ENCODE results near the gene PTER. TPM values are rescaled to one million over a fixed set of nuclear protein-coding genes. Genes with fewer than 3 reads are reported as not detected.

PTER gene, protein sequence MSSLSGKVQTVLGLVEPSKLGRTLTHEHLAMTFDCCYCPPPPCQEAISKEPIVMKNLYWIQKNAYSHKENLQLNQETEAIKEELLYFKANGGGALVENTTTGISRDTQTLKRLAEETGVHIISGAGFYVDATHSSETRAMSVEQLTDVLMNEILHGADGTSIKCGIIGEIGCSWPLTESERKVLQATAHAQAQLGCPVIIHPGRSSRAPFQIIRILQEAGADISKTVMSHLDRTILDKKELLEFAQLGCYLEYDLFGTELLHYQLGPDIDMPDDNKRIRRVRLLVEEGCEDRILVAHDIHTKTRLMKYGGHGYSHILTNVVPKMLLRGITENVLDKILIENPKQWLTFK
- total RNA-seq: 14.0 TPM

DNA sequence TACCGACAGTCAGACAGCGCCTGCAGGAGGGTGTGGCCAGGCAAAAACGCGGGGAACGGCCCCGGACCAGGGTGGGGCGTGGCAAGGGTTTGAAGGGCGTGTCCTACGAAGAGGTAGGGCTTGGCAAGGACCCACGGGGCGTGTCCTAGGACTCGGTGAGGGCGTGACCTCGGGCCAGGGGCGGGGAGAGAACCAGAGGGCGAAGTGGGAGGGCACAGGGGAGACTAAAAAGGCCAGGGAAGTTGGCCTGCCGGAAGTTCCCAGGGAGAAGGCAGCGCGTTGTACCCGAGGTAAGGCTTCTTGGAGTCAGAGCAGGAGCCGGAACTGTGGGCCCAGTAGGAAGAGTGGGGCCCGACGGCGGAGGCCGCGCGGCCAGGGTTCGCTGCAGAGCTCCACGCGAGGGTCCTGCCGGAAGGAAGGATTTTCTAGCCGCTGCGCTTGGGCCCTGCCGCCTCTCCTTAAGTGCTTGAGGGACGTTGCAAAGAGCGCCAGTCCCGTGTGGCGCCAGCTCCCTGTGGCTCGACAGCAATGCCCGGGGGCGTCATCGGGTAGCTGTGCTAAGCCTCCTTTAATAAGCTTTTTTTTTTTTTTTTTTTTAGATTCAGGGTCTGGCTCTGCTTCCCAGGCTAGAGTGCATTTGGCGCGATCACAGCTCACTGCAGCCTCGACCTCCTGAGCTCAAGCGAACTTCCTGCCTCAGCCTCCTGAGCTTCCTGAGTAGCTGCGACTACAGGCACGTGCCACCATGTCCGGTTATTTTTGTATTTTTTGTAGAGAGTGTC is at the start of gene PTER:
PTER (plus strand) TSS at position 253 of the 782 bp plus-strand sequence. CDS start 47,375 bp downstream, outside the sequence.
- DNase-seq (ENCODE audit: low spot score) (peak; percentile 99), ATAC-seq (peak; percentile 100)
- intact Hi-C loops (cut with DNase I): no loop called here

DNA sequence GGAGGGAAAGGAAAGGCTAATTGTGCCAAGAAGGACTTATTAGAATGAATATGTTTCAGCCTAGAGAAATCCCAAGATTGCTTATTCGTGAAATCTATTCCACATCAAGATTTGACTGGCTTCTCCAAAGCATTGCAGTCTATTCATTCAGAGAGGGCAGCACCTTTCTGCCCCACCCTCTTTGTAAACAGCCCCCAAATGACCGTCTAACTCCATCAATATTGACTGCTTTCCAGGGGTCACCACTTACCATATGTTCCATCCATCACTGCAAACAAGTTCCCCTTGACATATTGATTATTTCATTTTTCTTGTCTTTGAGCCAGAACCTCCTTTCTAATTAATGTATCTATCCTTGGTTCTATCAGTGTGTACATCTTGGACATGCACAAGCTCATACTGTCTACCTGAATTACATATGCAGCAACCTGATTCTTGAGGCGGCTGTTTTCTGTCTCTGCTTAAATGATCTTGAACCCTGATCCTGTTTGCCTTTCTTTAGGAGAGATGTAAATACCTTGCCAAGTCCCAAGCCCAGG is 44.2 kb upstream of the PTER start:
- no peak for DNase-seq (ENCODE audit: low spot score)
- intact Hi-C loops (cut with DNase I): no loop called here
- no peak for ATAC-seq

DNA sequence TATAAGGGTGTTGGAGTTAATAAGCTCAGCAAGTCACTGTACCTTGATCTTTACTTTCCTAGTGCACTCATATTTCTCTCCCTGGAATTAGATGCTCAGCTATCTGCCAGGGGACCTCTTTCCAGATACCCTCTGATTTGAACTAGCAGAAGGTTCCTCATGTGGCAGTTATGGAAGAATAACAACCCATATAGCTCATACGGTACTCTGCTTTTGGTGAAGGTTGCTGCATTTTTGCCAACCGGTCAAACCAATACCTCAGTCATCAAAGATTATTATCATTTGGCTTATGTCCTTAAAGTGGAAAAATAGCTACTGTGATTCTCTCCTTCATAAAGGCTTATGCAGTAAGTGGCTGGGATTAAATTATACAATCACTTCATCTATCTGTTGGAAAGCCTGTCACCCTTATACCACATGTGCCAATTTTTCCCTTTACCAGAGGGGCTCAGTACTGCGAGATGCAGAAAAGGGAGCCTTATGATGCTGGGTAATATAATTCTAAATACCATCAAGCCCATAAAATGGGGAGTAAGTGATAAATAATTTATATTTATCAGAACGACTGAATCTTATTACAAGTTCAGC is 43.4 kb upstream of the PTER start:
- DNase-seq (ENCODE audit: low spot score): no peak
- no peak for ATAC-seq
- intact Hi-C loops (cut with DNase I): no loop called here

DNA sequence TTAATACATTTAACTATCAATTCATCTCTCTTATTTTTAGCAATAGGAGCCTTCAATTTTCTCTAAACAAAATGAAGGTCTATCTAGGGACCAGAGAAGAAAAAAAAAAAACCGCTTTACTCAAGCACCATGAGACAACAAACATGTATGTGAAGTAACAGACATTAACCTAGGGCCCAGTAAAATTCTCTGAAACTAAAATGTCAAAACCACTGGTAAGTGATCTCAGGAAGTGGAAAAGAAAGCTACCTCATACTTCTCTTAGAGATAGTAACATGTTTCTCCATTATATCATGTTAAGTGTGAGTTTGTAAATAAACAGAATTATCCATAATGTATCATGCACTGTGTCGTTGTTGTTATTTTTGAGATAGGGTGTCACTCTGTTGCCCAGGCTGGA is 35.4 kb upstream of the PTER start:
- DNase-seq (ENCODE audit: low spot score) (no peak), ATAC-seq (no peak)
- intact Hi-C loops (cut with DNase I): no loop called here

DNA sequence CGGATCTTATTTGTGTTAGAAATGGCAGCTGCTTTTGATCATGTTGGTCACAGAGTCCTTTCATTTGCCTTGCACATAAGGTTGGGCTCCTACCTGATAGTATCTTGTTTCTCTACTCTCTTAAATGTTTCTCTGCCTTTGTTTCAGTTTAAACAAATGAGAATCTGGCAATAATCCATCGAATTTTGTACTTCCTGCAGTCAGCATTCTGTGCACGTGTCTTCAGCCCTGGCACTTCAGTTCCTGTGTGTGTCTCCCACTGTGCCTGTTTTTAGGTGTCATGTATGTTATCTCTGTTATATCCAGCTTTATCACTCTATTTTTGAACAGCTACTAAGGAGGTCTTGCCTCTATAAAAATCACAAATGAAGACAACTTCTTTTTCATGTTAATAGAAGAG is 28.4 kb upstream of the PTER start:
- intact Hi-C loops (cut with DNase I): no loop called here
- ATAC-seq (no peak), DNase-seq (ENCODE audit: low spot score) (no peak)

DNA sequence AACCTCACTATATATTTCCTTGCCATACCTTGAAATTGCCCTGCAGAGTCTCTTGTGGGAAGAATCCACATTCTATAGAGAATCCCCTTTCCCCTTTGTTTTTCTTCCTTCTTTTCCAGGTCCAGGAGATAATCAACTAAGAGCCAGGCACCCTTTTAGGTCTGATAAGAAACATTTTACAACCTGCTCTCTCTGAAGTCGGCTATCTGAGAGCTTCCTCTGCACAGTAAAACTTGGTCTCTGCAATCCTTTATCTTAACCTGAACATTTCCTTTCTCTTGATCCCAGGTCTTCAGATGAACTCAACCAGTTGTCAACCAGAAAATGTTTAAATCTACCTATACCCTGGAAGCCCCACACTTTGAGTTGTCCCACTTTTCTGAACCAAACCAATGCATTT is 19.5 kb upstream of the PTER start:
- ATAC-seq (no peak), DNase-seq (ENCODE audit: low spot score) (no peak)
- intact Hi-C loops (cut with DNase I): no loop called here

DNA sequence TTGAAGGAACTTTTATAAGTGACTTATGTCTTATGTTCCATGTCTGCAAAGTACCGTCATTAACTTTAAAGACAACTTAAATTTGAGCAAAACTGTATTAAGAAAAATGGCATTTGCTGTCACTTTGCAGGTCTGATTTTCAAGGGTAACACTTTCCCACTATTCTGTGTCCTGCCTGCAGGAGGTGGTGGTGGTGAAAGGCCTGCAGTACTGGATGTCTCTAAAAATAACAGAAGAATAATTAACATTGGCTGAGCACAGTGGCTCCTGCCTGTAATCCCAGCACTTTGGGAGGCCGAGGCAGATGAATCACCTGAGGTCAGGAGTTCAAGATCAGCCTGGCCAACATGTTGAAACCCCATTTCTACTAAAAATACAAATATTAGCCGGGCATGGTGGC is 13.2 kb upstream of the PTER start:
- intact Hi-C loops (cut with DNase I): no loop called here
- ATAC-seq (no peak), DNase-seq (ENCODE audit: low spot score) (no peak)

DNA sequence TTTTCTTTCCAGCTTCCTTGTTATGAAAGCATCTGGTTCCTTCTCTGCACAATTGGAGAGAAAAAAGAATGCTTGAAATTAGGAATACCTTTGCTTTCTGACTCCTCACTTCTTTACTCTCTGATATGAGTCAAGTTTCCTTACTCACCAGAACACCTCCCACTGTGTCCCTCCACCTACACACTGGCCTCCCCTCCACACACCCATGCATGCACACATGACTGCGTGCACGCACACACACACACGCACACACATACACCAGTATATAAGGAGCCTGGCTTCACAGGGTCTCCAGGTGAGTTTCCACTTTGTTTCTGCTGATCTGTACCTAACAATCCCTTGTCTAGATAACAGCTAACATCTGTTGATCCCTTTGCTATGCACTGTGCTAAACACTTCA is 11.4 kb upstream of the PTER start:
- ATAC-seq (no peak), DNase-seq (ENCODE audit: low spot score) (no peak)
- intact Hi-C loops (cut with DNase I): no loop called here

DNA sequence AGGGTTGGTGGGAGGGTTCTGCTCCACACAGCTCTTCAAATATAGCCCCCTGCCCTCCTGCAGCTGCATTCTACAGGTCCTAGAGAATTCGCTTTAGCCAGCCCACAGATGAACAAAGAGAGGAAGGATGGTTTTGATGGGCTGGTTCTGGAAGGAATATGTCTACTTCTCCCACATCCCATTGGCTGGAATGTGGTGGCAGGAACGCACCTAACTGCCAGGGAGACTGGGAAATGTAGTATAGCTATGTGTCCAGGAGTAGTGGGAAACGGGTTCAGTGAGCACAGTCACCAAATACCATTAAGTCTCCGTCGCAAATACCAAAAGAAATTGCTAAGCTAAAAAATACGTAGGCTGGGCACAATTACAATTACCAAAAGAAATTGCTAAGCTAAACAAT is 7.3 kb upstream of the PTER start:
- DNase-seq (ENCODE audit: low spot score) (no peak), ATAC-seq (no peak)
- intact Hi-C loops (cut with DNase I): no loop called here

DNA sequence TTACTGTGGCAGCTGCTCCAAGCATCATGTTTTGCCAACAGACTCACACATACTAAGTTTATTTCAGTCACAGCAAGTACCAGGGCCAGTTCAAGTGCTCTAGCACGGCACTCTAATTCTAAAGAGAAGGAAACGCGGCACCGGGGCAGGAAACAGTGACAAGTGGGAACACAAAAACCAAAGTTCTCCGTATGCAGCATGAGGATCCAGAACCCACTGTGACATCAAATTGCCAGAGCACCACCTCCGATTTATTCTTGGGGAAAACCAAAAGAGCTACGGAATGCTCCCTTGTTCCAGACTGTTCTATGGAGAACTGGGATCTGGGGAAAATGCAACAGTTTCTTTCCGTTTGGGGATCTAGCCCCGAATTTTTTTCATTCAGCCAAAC is 448 bp upstream of the PTER start:
- DNase-seq (ENCODE audit: low spot score) (no peak), ATAC-seq (peak; percentile 14)
- intact Hi-C loops (cut with DNase I): no loop called here

DNA sequence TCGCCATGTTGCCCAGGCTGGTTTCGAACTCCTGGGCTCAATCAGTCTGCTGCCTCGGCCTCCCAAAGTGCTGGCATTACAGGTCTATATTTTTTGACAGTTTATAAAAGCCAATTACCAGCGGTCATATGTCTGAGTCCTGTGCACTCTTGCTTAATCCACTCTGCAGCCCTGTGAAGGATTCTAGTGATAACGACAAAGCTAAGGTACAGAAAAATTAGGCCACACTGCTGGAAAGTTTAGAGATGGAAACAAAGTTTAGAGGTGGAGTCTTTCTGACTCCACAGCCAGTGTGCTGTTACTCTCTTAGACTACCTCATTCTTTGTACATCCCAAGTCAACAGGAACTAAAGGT is 707 bp downstream of the PTER start:
- intact Hi-C loops (cut with DNase I): no loop called here
- ATAC-seq (no peak), DNase-seq (ENCODE audit: low spot score) (no peak)

DNA sequence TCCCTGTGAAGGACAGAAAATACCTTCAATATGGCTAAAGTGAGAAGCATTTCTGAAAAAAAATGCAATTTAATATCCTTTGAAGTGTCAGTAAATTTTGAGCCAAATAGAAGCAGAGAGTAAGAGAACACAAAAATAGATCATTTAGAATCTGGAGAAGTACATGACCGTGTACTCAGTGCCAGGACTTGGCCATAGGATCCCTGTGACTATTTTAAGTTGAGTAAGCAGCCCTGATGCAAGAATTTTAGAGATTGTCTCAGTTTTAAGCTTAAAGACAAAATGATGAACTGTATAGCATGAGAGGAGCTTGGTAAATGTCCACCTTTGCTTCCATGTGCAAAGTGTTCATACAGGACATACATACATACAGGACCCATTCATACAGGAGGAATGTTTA is 2.5 kb downstream of the PTER start:
- intact Hi-C loops (cut with DNase I): no loop called here
- ATAC-seq (no peak), DNase-seq (ENCODE audit: low spot score) (no peak)

DNA sequence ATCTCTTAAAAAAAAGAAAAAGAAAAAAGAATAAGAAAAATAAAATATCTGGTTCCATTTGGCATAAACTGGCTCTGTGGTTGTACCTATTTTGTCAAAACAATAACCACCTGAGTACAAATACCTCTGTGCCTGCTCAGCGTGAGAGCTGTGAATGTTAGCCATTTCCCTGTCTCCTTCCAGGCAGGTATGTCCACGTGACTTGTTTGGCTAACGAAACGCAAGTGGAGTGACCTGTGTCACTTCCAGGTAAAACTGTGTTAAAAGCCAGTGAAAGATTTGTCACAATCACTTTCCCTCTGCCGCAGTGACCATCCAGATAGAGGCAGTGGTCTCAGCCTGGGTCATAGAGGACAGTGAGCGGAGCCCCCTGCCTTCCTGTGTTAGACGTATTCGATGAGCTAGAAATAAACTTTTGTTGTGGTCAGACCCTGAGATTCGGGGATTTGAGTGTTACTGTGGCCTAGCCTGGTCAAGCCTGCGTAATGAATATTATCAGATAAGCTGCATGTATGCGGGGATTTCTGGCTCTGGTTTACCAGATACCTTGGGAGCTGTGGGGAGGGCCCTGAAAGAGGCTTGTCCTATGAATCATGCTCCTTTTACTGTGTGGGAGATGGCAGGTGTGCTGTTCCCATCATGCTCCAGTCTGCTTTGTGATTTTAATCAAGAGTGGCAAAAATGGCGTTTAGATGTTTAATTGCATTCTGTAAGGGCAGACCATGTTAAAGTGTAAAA is 3.8 kb downstream of the PTER start:
- ATAC-seq: no peak
- DNase-seq (ENCODE audit: low spot score): no peak
- intact Hi-C loops (cut with DNase I): no loop called here

DNA sequence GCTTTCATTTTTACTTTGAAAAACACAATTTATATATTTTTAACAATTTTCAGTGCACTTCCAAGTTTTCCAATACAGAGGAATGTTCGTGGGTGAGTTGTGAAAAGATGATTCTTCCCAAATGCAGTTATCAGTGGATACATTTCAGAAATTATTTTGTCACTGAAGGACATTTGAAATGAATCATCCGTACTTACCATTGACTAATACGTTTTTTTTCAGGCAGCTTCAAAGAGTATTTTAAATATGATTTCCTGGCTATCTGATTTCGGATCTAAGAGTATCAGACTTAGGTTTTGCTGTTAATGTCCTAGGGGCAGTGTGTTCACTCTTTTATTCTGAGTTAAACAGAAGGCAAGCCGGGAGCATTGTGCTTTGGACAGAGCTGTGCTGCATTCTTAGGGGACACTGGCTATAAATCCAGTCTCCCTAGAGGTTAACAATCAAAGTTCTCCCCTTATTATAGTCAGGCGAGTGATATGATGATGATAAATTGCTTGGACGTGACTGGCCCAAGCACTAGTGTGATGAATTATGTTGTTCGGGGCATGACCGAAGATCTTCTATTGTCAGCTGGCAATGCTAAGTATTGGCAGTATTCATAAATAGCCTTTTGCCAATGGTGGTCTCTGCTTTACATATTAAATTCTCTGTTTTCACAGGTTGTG is 4.5 kb downstream of the PTER start:
- no peak for DNase-seq (ENCODE audit: low spot score)
- ATAC-seq: no peak
- intact Hi-C loops (cut with DNase I): no loop called here

DNA sequence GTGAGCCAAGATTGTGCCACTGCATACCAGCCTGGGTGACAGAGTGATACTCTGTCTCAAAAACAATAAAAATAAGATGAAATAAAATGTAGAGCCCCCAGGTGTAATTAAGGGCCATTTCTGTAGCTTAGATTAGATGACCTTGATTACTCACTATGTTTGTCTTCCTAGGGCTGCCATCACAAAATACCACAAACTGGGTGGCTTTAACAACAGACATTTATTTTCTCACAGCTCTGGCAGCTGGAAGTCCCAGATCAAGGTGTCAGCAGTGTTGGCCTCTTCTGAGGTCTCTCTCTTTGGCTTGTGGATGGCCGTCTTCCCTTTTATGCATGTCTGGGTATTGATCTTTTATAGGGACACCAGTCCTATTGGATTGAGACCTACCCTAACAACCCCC is 6.1 kb downstream of the PTER start:
- intact Hi-C loops (cut with DNase I): no loop called here
- ATAC-seq (no peak), DNase-seq (ENCODE audit: low spot score) (no peak)

DNA sequence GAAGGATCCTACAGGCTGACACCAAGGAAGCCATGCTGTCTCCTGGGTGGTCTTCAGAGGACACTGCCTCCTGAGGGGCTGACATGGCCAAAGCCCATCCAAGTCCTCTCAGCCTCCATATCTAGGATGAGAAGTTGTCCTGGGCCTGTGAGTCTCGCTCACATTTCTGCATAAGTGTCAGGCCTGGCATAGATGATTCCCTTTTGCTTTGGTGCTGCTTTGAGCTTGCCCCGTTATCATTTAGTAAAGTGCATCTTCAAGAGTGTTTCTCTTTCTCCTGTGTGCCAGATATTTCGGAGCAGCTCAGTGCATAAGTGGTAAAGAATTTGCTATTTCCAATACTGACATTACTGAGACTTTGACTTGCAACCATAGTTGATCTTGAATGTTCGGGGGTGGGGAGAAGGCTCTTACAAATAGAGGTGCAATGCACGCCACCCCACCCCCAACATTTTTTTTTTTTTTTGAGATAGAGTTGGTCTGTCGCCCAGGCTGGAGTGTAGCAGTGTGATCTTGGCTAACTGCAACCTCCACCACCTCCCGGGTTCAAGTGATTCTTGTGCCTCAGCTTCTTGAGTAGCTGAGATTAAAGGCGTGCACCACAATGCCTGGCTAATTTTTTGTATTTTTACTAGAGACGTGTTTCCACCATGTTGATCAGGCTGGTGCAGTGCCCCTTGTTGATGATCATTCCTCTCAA is 9.1 kb downstream of the PTER start:
- DNase-seq (ENCODE audit: low spot score) (no peak), ATAC-seq (no peak)
- intact Hi-C loops (cut with DNase I): no loop called here

DNA sequence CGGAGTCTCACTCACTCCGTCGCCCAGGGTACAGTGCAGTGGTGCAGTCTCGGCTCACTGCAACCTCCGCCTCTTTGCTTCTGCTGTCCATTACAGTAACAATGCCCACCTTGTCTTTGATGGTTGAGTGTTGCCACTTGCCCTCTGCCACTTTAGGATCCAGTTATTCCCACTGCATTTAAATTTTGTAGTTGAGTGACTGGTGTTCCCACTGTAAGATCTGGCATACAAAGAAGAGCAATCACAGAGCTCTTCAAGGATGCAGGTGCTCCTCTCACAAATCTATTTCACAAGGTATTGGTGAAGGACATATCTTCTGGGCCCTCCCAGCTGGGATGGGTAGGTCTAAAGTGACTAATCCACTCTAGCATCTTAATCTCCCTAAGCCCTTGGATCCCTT is 12.6 kb downstream of the PTER start:
- ATAC-seq: no peak
- intact Hi-C loops (cut with DNase I): no loop called here
- DNase-seq (ENCODE audit: low spot score): no peak

DNA sequence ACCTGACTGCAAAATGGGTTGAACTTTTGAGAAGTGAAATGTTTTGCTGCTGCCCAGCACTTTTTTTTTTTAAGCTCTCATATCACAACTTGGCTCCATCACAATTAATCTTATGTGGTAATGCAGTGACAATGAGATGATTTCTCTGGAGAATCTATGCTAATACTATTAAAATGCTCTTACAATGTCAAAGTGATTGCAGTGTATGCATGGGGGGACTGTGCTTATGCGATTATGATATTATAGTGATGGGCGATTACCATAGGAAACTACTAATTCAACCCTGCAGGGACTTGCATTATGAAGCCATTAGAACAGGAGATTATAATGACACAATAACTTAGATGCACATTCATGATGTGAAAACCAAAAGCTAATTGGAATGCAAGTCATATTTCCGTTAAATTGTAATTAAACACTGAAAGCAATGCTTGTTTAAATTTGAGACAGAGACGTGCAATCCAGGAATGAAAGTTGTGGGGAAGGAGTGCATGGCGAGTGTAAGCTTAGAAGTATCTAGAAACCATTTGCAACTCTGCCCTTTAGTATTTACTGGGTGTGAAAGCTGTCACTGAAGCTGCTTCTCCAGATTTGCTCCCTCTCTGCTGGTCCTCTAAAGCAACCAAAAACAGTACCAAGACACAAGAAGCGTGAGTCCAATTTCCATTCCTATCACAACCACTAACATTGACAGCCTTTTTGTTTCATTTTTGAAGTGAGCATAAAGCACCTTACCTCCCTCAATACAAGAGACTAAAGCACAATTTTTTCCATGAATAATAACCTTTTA is 21.6 kb downstream of the PTER start:
- no peak for DNase-seq (ENCODE audit: low spot score)
- intact Hi-C loops (cut with DNase I): no loop called here
- no peak for ATAC-seq

Data from sciatic nerve (tissue), 2 donors.